Left cardiac atrium (tissue), 4 donors: ENCODE measurements around the gene PIEZO1. TPM values are rescaled to one million over a fixed set of nuclear protein-coding genes. Genes with fewer than 3 reads are reported as not detected.

Experiments used
- ATAC-seq, 2 donors: fragments of 200-7000 bp; cut with Tn5 transposase; one replicate each; pipeline ENCODE4 v1.9.1; 2020; ENCODE audit warnings: mild to moderate bottlenecking in 2 of 2, moderate library complexity in 2 of 2
- DNase-seq: peaks from one replicate; pipeline ENCODE4 v3.0.0-alpha.2; 2020
- intact Hi-C, 2 donors: fragments of 100-400 bp; cut with DNase I; formaldehyde crosslinking; loops; one replicate each; pipeline versions ENCODE4 v1.14.1 to v1.15.1; 2022 to 2023
- total RNA-seq, 2 donors: library from RNA; stranded (reverse); fragmentation: NEBNext Ultra II Directional; extraction: Animal tissue kit (Norgen Biotek cat#: 25700); gene quantifications; one replicate each; pipeline ENCODE4 v1.2.1, GENCODE V29; 2021
- donor health status: DM: no; HTN: yes; CAD: no.
- donor health status: DM: no; HTN: yes; CAD: no; lungs with severe emphysema.
- donor health status: DM: yes; HTN: yes; CAD: no.
- donor health status: Dilated cardiomyopathy.

PIEZO1 gene
- total RNA-seq, 2 donors from 2014 or later, result 50.6 to 63.6 TPM

DNA sequence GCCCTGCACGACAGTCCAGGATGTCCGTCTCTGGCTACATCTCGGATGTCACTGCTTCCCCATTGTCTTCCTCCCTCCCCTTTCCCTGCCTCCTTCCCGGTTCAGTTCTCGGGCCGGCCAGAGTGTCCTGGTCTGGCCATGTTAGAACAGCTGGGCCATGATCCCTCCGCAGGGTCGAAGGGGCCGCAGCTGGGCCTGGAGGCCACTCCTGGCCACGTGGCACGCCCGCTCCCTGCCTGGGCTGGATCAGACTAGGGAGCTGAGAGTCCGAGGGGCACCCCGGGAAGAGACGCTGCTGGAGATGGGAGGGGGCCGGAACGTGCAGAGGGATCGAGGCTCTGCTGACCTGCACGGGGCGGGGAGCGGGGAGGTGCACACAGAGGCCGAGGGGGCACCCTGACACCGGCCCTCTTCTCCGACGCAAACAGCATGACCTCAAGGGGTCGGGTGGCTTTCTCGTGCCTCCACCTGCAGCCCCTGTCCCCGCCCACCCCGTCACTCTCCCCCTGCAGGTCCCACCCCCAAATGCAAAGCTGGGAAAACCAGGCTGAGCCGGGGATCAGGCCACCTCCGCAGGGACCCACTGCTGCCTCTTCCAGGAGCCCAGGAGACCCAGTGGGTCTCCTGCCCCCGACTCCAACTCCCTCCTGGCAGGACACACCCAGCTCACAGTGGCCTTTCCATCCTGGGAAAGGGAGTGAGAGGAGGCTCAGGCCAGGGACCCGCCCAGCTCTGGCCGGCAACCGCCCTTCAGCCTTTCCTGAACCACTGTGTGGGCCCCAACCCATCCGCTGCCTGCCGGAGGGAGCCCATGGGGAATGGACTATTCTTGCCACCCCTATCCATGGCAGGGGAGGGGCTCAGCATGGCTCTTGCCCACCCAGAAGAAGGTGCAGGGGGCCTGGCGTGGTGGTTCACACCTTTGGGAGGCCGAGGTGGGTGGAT is 40.2 kb downstream of the PIEZO1 start:
- DNase-seq (no peak), ATAC-seq (peak in 1 of 2 donors; percentile 21)
- intact Hi-C loops, result loop anchor here (5.0 to 10.0 kb wide), 3 partner anchors 37 to 470 kb away; partner anchors contain the start of genes PIEZO1 (in 1 of the 2) and ZNF778 (in 1 of the 2)

DNA sequence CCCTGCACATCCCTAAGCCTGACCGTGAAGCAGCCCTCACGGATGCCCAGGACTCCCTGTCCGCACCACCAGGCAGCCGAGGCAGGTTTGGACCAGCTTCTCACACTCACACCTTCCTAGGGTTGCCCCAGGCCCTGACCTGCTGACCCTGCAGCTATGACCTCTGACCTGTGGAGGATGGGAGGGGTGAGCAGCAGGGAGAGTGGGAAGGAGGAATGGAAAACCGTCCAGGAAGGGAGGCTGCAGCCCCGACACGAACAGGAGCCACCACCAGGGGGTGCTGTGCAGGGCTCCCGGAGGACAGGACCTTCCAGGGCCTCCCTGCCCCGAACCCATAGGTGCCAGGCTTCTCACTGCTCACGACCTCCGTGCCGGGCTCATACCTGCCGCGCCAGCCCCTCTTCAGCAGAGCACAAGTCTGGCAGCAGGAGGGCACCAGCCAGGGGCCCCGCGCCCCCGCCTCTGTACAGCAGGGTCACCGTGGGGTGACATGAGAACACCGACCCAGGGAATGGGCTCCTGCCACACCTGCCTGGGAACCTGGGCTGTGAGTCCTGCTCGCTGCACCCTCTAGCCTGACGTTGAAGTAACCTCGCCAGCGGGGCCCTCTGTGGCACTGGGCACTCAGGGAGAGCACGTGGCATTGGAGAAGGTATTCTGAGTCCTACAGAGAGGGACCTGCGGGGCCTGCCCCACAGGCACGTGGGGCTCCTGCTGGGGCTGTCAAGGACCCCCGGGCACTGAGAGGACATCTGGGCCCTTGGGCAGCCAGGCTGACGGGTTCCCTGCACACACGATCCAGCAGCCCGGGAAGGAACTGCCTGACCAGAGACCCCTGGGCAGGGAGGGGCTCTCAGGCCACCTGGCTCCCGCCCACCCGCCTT is 41.1 kb downstream of the PIEZO1 start:
- DNase-seq, result peak; percentile 86
- ATAC-seq, result peak; percentile 60 to 67
- intact Hi-C loops, result loop anchor here (5.0 to 10.0 kb wide), 3 partner anchors 38 to 471 kb away; partner anchors contain the start of genes PIEZO1 (in 1 of the 2) and ZNF778 (in 1 of the 2)

DNA sequence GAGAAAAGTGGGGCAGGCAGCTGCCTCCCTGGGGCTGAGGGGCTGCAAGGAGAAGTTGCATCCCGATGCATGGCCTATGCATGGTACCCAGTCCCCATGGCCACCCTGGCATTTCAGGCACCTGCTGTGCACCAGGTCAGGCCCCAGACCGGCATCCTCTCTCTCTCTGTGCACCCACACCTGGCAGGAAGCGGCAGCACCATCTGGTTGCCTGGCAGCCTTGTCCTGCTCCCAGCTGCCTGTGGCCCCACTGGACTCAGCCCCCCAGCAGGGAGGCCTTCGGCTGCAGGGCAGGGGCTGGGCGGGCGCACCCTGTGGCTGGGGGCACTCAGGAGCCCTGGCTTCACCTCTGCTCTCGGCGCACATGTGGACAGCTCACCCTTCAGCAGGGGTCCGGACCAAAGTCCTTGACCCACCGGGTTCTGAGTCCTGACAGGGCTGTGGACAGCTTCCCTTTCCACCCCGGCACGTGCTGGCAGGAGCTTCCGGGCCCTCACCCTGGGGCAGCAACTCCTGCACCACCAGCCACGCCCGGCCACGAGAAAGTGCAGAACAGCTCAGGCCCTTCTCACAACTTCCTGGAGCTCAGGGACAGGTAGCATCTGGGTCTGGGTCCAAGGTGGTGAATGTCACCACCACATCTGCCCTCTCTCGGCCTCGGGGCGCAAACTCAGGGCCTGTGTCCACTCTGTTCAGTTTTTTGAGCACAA is 42.0 kb downstream of the PIEZO1 start:
- ATAC-seq (no peak), DNase-seq (no peak)
- intact Hi-C loops, result loop anchor here (5.0 to 10.0 kb wide), 3 partner anchors 39 to 472 kb away; partner anchors contain the start of genes PIEZO1 (in 1 of the 2) and ZNF778 (in 1 of the 2)

DNA sequence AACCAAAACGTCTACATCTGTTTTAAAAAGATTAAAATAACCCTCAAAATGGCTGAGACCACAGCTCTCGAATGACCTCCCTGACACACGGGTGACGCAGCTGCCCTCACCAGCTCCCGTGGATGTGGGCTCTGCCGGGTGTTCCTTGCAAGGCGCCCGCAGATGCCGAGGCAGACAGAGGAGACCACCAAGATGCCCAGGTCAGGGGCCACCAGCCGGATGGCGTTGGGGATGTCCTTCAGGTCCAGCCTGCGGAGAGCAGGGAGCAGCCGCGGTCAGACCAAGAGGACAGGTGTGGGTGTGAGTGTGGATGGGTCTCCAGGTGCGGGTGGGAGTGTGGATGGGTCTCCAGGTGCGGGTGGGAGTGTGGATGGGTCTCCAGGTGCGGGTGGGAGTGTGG is 43.7 kb downstream of the PIEZO1 start:
- ATAC-seq (no peak), DNase-seq (no peak)
- intact Hi-C loops, result loop anchor here (5.0 to 10.0 kb wide), 3 partner anchors 41 to 473 kb away; partner anchors contain the start of genes PIEZO1 (in 1 of the 2) and ZNF778 (in 1 of the 2)

DNA sequence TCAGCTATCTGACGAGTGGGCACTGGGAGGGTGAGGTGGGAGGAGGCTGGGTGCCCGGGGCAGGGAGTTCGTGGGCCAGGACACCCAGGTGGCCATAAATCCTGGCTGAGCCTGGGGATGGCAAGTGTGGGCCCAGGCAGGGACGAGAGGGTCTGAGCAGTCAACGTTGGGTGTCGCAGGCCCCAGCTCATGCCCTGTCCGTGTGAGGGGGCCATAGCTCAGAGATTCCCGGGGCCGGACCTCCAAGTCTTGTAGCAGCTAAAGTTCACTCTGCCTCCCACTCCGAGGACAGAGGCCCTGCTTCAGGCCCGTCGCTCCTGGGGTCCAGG is 44.3 kb downstream of the PIEZO1 start:
- intact Hi-C loops, result loop anchor here (5.0 to 10.0 kb wide), 3 partner anchors 42 to 474 kb away; partner anchors contain the start of genes PIEZO1 (in 1 of the 2) and ZNF778 (in 1 of the 2)
- no peak for DNase-seq
- no peak for ATAC-seq

DNA sequence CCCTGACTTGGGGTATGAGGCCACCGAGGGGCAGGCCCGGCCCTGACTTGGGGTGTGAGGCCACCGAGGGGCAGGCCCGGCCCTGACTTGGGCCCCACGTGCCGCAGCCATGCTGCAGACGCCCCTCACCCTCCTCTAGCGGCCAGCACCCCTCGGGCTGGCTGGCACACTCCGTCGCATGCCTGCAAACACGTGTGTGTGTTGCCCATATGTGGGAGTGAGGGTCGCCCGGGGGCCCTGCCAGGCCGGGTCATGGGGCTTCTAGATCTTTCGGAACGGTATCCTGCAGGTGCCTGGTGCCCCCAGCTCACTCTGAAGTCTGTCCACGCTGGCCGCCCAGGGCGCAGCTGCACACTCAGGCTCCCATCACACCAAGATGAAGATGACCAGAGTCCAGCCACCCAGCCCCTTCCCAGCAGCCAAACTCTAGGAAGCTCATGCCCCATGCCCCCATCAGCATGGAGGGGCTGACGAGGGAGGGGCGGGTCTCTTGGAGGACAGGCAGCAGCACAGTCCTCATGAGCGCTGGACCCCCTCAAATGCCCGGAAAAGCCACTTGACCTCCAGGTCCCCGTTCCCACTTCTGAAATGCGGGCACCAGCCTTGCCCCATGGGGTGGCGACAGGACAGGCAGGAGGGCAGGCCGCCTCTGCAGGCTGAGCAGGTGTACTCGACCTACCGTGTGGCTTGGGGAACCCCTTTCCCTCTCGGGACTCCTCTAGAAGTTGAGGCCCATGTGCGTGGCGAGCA is 44.9 kb downstream of the PIEZO1 start:
- ATAC-seq (no peak), DNase-seq (no peak)
- intact Hi-C loops, result loop anchor here (5.0 to 10.0 kb wide), 4 partner anchors 42 to 475 kb away; partner anchors contain the start of genes ZNF778 (in 2 of the 2) and PIEZO1 (in 1 of the 2)

DNA sequence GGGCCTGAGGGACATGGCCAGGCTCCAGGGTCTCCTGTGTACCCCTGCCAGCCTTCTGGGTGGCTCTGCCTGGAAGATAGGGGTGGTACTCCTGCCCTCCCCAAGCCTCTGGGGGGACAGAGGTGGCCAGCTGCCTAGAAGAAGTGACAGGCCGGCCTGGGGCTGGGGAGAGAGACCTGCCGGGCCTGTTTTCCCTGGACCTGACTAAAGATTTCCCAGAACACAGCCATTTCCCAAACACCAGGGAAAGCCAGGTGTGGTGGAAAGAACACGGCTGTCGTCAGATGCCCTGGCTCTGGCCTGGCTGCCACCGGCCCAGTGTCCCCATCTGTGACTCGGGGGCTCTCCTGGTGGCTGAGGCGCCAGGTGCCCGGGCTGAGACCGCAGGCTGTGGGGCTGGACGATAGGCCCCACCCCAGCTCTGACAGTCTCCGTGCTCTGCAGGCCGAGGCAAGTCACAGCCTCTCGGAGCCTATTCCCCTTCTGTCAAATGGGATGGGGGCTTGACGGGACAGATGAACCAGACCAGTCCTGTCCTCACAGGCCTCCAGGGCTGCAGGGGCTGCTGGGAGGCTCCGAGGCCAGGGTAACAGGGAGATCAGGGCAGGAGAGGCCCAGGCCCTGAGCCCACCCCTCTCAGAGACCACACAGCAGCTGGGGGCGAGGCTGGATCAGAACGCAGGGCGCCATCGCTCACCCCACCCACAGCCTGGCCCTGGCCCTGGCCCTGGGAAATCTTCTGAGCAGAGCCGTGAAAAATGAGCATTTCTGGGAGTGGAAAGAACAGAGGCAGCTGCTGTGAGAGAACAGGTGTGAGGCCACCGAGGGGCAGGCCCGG is 45.7 kb downstream of the PIEZO1 start:
- intact Hi-C loops, result loop anchor here (5.0 to 10.0 kb wide), 2 partner anchors 428 to 475 kb away; partner anchors contain the start of gene ZNF778 (in 1 of the 2)
- DNase-seq (no peak), ATAC-seq (no peak)

DNA sequence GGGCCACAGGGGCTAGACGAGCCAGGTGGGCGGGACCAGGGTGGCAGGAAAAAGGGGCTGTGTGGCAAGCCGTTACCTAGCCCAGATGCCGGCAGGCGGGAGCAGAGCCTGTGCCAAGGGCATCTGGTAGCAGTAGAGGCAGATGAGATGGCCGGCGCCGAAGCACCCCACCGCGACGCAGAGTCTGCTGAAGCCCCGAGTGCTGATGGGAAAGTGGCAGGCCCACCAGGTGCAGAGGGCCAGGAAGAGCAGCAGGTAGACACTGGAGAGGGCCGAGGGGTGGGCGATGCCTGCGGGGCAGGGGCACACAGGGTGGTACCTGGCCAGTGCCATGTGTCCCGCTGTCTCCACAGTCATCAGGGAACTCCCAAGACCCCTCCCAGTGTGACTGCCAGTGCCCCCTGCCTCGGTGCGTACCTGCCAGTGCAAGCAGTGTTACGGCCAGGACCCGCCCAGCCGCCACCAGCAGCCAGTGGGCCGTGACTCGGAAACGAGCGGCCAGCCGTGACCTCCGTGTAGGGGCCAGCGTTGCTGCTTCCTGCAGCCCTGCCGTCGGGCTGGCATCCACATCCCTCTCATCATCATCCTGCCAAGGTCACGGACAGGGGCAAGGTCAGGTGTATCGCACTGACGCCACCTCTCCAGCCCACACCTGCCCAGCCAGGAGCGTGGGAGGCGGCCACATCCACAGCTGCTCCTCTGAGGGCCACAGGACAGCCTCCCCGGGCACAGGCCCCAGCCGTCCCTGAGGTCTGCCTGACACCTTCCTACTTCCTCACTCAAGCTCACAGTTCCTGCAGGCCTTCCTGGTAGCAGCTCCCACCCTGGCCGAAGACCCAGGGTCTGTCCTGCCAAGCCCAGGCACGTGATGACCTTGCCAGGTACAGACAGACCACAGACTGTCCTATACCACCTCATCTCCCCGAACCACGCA is 46.6 kb downstream of the PIEZO1 start:
- intact Hi-C loops, result loop anchor here (5.0 to 10.0 kb wide), 2 partner anchors 429 to 476 kb away; partner anchors contain the start of gene ZNF778 (in 1 of the 2)
- ATAC-seq (no peak), DNase-seq (no peak)

DNA sequence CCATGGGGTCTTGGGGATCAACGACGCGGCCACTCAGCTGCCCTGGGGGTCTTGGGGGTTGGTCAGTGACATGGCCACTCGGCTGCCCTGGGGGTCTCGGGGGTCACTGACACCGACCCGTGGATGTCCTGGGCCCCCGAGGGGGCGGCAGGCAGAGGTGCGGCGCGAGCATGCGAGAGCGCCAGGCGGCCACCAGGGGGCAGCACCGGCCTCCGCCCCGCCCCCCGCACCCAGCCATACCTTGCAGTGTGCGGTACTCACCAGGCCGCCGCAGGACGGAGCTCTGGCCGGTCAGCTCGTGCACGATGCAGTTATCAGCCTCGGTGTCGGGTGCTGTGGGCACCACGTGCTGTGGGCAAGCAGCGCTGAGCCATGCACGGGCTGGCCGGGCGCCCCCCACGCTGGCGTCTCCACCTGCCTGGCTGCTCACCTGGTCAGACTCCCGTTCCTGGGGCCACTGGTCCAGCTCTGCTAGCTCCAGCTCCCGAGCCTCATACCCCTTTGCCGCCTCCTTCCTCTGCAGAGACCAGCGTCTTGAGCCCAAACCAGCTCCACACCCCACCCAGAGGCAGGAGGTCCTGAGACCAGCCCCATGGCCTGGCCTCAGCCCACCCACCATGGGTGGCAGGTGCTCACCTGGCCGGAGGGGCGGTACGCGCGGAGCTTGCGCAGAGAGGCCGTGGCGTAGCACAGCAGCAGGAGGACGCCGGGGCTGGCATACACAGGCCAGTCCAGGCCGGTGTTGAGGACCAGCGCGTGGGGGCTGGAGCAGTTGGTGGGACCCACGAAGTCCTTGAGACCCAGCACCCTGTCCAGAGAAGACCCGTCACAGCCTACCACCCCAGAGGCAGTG is 47.5 kb downstream of the PIEZO1 start:
- intact Hi-C loops, result loop anchor here (5.0 to 10.0 kb wide), 2 partner anchors 430 to 477 kb away; partner anchors contain the start of gene ZNF778 (in 1 of the 2)
- DNase-seq, result peak; percentile 76
- ATAC-seq, result peak; percentile 80 to 81

DNA sequence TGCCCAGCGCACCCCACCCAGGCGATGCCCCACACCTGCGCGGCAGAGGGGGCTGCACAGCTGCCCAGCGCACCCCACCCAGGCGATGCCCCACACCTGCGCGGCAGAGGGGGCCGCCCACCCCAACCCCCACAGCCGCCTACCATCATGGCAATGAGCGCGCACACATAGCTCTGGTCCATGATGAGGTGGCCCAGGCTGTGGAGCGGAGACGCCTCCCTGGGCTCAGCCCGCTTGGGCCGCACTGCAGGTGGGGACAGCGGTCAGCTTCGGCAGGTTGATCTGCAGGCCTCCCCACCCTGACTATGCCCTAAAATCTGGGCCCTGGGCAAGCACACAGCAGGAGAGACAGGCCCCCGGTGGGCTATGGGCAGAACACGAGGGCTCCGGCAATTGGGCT is 48.5 kb downstream of the PIEZO1 start:
- ATAC-seq (no peak), DNase-seq (no peak)
- intact Hi-C loops, result loop anchor here (5.0 to 10.0 kb wide), 2 partner anchors 431 to 478 kb away; partner anchors contain the start of gene ZNF778 (in 1 of the 2)

DNA sequence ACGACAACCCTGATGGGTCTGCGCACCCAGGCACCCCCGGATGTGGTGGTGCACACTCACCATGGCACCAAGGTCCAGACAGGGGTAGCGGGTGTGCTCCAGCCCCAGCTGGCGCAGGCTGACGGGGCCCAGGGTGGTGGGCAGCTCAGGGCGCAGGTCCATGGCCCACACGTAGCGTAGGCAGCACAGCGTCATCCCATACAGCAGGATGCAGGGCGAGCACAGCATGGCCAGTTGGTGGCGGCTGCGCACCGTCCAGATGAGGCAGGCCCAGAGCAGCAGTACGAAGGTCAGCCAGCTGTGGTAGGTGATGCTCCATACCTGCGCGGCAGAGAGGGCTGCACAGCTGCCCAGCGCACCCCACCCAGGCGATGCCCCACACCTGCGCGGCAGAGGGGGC is 48.9 kb downstream of the PIEZO1 start:
- ATAC-seq, result no peak
- DNase-seq, result no peak
- intact Hi-C loops, result loop anchor here (5.0 to 10.0 kb wide), 2 partner anchors 431 to 479 kb away; partner anchors contain the start of gene ZNF778 (in 1 of the 2)

DNA sequence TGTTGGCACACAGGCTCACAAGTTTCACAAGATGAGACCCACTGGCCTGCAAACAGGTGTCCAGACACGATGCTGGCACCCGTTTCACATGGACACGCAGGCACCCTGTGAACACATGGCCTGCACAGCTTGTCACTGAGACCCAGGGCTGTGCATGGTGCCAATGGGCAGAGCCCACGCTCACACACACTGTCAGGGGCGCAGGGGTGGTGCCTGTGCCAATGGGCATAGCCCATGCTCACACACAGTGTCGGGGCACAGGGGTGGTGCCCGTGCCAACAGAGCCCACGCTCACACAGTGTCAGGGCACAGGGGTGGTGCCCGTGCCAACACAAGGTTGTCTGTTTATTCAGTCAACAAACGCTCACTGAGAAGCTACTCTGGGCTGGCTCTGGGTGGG is 49.4 kb downstream of the PIEZO1 start:
- DNase-seq, result no peak
- no peak for ATAC-seq
- intact Hi-C loops, result loop anchor here (5.0 to 10.0 kb wide), 2 partner anchors 432 to 479 kb away; partner anchors contain the start of gene ZNF778 (in 1 of the 2)

DNA sequence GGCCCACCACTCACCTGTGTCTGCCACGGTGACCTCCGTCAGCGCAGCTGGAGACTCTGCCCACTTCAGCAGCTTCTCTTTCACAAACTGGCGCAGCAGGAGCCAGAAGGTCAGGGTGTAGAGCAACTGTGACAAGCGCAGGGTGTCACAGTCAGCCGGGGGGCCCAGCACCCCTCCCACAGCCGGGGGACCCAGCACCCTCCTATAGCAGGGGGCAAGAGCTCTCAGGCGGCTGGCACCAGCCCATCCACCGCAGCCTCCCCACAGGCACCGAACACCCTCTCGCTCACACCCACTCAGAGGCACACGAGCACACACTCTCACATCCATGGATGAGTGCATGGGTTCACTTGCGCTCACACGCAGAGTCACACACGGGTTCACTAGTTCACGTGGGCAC is 49.9 kb downstream of the PIEZO1 start:
- intact Hi-C loops, result loop anchor here (5.0 to 10.0 kb wide), 2 partner anchors 432 to 480 kb away; partner anchors contain the start of gene ZNF778 (in 1 of the 2)
- ATAC-seq, result no peak
- no peak for DNase-seq

DNA sequence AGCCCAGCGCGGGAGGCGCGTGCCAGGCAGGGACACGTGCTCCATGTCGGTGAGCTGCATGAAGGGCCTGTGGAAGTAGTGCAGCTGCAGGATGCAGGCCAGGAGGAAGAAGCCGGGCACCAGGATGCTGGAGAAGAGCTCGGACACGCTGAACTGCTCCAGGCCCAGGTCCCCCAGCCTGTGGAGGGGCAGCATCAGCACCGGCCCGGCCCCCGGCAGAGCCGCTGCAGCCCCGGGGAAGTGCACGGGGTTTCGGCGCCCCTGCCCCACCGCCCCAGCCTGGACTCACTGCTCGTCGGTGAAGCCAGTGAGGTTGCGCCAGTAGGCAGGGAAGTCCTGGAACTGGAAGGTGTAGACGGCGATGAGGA is 50.7 kb downstream of the PIEZO1 start:
- no peak for ATAC-seq
- intact Hi-C loops, result loop anchor here in 1 of 2 donors (10.0 kb wide), 1 partner anchor 480 kb away; the partner anchor contains the start of gene ZNF778
- DNase-seq, result no peak
